Measurements from ENCODE around the gene PDPK1. TPM values are rescaled to one million over a fixed set of nuclear protein-coding genes. Genes with fewer than 3 reads are reported as not detected.

Gene PDPK1
- total and polyA plus RNA-seq, 4 donors, result 12.1 to 28.1 (median 18.2) TPM

DNA sequence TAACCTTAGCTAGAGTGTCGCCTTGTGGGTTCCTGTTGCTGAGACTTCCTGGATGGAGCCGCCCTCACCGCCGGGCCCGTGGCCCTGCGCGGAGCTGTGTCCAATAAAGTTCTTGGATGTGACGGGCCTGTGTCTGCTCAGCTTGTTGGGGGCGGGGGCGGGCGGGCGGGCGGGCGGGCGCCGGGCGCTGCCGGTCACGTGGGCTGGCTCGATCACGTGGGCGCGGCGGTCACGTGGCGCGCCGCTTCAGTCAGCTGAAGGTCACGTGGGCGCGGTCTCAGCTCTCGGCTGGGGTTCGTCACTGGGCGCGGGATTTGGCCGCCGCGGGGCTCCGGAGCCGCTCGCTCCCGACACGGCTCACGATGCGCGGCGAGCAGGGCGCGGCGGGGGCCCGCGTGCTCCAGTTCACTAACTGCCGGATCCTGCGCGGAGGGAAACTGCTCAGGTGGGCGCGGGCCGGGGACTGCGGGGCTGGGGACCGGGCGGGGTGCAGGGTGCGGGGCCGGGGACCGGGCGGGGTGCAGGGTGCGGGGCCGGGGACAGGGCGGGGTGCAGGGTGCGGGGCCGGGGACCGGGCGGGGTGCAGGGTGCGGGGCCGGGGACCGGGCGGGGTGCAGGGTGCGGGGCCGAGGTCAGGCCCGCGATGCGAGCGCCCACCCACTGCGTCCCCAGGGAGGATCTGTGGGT is 17.6 kb upstream of the PDPK1 start, which contains the start of gene AMDHD2:
Gene AMDHD2, plus strand, starts transcription at position 275 of the 687 bp plus-strand sequence. Its CDS starts 88 bp downstream, at position 363.
- peak within 1 kb of the TSS in 1 of 2 donors; percentile 7 for H3K9ac ChIP-seq (ENCODE audit: low read depth in 1 of 2, low read length in 2 of 2)
- peak; percentile 94 for DNase-seq (ENCODE audit: low spot score)
- no peaks in the 10 kb centered on the region for H3K27me3 ChIP-seq (ENCODE audit: control insufficient read depth in 4 of 4, insufficient read depth in 4 of 4, low read length in 3 of 4)
- H3K36me3 ChIP-seq (ENCODE audit: control insufficient read depth in 4 of 4, insufficient read depth in 3 of 4, low read depth in 1 of 4, low read length in 3 of 4), result peaks cover 0 to 2% (median 2%) of the 10 kb centered on the region in 4 donors
- no peaks in the 10 kb centered on the region for H3K9me3 ChIP-seq (ENCODE audit: control insufficient read depth in 4 of 4, low read length in 3 of 4)
- WGBS, result under 1% methylated on average over 83 of the region's 83 CpGs
- H3K4me3 ChIP-seq (ENCODE audit: low read depth in 1 of 3, low read length in 3 of 3), result peak within 1 kb of the TSS; percentile 61 to 67 (median 63)
- H3K4me1 ChIP-seq (ENCODE audit: control insufficient read depth in 4 of 4, insufficient read depth in 4 of 4, low read length in 3 of 4), result peaks cover 33 to 81% (median 75%) of the 10 kb centered on the region in 4 donors
- peak within 1 kb of the TSS; percentile 28 to 56 for H3K27ac ChIP-seq (ENCODE audit: low read depth in 1 of 2, low read length in 2 of 2)
- no peak for TF ChIP-seq RAD21 (IDR thresholded peaks at IDR 0.05)
- TF ChIP-seq YY1 (IDR thresholded peaks at IDR 0.05), result peak; percentile 18

DNA sequence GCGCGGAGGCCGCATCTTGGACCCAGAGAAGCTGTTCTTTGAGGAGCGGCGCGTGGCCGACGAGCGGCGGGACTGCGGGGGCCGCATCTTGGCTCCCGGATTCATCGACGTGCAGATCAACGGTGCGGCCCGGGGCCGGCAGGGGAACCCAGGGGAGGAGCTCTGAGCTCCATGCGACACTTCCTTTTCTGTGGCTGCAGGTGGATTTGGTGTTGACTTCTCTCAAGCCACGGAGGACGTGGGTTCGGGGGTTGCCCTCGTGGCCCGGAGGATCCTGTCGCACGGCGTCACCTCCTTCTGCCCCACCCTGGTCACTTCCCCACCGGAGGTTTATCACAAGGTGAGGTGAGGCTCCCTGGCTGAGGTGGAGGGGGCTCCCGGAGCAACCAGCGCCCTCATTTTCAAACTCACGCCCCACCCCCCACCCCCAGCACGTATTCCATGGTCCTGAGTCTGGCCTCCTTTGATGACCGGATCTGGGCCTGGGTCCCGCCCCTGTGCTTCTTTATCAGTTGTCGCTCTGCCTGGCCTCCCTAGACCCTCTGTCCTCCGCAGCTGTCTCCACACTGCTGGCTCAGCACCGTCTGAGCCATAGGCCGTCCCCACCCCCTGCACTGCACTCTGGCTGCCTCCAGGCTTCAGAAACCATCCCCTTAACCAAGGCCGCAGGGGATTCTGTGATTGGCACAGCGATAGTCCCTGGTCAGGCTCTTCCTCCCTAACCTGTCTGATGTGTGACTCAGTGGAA is 16.9 kb upstream of the PDPK1 start:
- no peaks in the 10 kb centered on the region for H3K27me3 ChIP-seq (ENCODE audit: control insufficient read depth in 4 of 4, insufficient read depth in 4 of 4, low read length in 3 of 4)
- 14% methylated on average over 41 of the region's 41 CpGs for WGBS
- H3K4me1 ChIP-seq (ENCODE audit: control insufficient read depth in 4 of 4, insufficient read depth in 4 of 4, low read length in 3 of 4), result peaks cover 32 to 76% (median 69%) of the 10 kb centered on the region in 4 donors
- DNase-seq (ENCODE audit: low spot score), result no peak
- H3K4me3 ChIP-seq (ENCODE audit: low read depth in 1 of 3, low read length in 3 of 3), result peak overlapping the region; percentile 51 to 67 (median 61)
- H3K36me3 ChIP-seq (ENCODE audit: control insufficient read depth in 4 of 4, insufficient read depth in 3 of 4, low read depth in 1 of 4, low read length in 3 of 4), result peaks cover 0 to 2% (median 2%) of the 10 kb centered on the region in 4 donors
- H3K9me3 ChIP-seq (ENCODE audit: control insufficient read depth in 4 of 4, low read length in 3 of 4), result no peaks in the 10 kb centered on the region
- no peak overlapping the region for H3K27ac ChIP-seq (ENCODE audit: low read depth in 1 of 2, low read length in 2 of 2)
- peak overlapping the region in 1 of 2 donors; percentile 7 for H3K9ac ChIP-seq (ENCODE audit: low read depth in 1 of 2, low read length in 2 of 2)
- TF ChIP-seq, protein P1, sequence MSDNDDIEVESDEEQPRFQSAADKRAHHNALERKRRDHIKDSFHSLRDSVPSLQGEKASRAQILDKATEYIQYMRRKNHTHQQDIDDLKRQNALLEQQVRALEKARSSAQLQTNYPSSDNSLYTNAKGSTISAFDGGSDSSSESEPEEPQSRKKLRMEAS (IDR thresholded peaks at IDR 0.05), result no peak
- TF ChIP-seq HNF4A (conservative IDR thresholded peaks at IDR 0.05) (no peak), HNF4G (IDR thresholded peaks at IDR 0.05) (no peak), JUND (IDR thresholded peaks at IDR 0.05) (no peak), RXRA (IDR thresholded peaks at IDR 0.05) (no peak), RAD21 (IDR thresholded peaks at IDR 0.05) (no peak), TAF1 (conservative IDR thresholded peaks at IDR 0.05) (no peak), YY1 (IDR thresholded peaks at IDR 0.05) (no peak), NR2F2 (IDR thresholded peaks at IDR 0.05) (no peak), EGR1 (IDR thresholded peaks at IDR 0.05; ENCODE audit: low read depth in 2 of 2) (no peak), SP1 (IDR thresholded peaks at IDR 0.05) (no peak)
- TF ChIP-seq, protein P2, sequence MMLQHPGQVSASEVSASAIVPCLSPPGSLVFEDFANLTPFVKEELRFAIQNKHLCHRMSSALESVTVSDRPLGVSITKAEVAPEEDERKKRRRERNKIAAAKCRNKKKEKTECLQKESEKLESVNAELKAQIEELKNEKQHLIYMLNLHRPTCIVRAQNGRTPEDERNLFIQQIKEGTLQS (IDR thresholded peaks at IDR 0.05), result no peak
- TF ChIP-seq, protein P3, sequence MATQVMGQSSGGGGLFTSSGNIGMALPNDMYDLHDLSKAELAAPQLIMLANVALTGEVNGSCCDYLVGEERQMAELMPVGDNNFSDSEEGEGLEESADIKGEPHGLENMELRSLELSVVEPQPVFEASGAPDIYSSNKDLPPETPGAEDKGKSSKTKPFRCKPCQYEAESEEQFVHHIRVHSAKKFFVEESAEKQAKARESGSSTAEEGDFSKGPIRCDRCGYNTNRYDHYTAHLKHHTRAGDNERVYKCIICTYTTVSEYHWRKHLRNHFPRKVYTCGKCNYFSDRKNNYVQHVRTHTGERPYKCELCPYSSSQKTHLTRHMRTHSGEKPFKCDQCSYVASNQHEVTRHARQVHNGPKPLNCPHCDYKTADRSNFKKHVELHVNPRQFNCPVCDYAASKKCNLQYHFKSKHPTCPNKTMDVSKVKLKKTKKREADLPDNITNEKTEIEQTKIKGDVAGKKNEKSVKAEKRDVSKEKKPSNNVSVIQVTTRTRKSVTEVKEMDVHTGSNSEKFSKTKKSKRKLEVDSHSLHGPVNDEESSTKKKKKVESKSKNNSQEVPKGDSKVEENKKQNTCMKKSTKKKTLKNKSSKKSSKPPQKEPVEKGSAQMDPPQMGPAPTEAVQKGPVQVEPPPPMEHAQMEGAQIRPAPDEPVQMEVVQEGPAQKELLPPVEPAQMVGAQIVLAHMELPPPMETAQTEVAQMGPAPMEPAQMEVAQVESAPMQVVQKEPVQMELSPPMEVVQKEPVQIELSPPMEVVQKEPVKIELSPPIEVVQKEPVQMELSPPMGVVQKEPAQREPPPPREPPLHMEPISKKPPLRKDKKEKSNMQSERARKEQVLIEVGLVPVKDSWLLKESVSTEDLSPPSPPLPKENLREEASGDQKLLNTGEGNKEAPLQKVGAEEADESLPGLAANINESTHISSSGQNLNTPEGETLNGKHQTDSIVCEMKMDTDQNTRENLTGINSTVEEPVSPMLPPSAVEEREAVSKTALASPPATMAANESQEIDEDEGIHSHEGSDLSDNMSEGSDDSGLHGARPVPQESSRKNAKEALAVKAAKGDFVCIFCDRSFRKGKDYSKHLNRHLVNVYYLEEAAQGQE (IDR thresholded peaks at IDR 0.05), result no peak
- TF ChIP-seq, protein P4, sequence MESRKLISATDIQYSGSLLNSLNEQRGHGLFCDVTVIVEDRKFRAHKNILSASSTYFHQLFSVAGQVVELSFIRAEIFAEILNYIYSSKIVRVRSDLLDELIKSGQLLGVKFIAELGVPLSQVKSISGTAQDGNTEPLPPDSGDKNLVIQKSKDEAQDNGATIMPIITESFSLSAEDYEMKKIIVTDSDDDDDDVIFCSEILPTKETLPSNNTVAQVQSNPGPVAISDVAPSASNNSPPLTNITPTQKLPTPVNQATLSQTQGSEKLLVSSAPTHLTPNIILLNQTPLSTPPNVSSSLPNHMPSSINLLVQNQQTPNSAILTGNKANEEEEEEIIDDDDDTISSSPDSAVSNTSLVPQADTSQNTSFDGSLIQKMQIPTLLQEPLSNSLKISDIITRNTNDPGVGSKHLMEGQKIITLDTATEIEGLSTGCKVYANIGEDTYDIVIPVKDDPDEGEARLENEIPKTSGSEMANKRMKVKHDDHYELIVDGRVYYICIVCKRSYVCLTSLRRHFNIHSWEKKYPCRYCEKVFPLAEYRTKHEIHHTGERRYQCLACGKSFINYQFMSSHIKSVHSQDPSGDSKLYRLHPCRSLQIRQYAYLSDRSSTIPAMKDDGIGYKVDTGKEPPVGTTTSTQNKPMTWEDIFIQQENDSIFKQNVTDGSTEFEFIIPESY (IDR thresholded peaks at IDR 0.05), result no peak
- TF ChIP-seq, protein P5, sequence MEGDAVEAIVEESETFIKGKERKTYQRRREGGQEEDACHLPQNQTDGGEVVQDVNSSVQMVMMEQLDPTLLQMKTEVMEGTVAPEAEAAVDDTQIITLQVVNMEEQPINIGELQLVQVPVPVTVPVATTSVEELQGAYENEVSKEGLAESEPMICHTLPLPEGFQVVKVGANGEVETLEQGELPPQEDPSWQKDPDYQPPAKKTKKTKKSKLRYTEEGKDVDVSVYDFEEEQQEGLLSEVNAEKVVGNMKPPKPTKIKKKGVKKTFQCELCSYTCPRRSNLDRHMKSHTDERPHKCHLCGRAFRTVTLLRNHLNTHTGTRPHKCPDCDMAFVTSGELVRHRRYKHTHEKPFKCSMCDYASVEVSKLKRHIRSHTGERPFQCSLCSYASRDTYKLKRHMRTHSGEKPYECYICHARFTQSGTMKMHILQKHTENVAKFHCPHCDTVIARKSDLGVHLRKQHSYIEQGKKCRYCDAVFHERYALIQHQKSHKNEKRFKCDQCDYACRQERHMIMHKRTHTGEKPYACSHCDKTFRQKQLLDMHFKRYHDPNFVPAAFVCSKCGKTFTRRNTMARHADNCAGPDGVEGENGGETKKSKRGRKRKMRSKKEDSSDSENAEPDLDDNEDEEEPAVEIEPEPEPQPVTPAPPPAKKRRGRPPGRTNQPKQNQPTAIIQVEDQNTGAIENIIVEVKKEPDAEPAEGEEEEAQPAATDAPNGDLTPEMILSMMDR (IDR thresholded peaks at IDR 0.05; ENCODE audit: low read depth, low read length, missing input control), result no peak
